ENCODE data around the gene FOXK2. TPM values are rescaled to one million over a fixed set of nuclear protein-coding genes. Genes with fewer than 3 reads are reported as not detected.

The FOXK2 gene
- total RNA-seq, 1 experiment from 2014 or later: 57.7 TPM

GRCh38 chr17:82518826-82519810 lies at the start of gene FOXK2 (continued):
- TF ChIP-seq ZNF532 (CRISPR knock-in tag; IDR thresholded peaks at IDR 0.05; ENCODE audit: borderline replicate concordance) (no peak), ARID4B (CRISPR knock-in tag; IDR thresholded peaks at IDR 0.05; ENCODE audit: borderline replicate concordance) (no peak), ZNF423 (CRISPR knock-in tag; IDR thresholded peaks at IDR 0.05) (no peak), ETV6 (CRISPR knock-in tag; IDR thresholded peaks at IDR 0.05) (no peak), TEAD1 (CRISPR knock-in tag; IDR thresholded peaks at IDR 0.05) (0 out of 2 replicates have a peak, but pooled peaks have one; percentile 47), RORB (CRISPR knock-in tag; IDR thresholded peaks at IDR 0.05) (no peak), NFATC4 (CRISPR knock-in tag; IDR thresholded peaks at IDR 0.05) (no peak), FOXK1 (CRISPR knock-in tag; IDR thresholded peaks at IDR 0.05) (0 out of 2 replicates have a peak, but pooled peaks have one; percentile 60), MXD4 (CRISPR knock-in tag; IDR thresholded peaks at IDR 0.05; ENCODE audit: borderline replicate concordance) (no peak), ZBTB21 (CRISPR knock-in tag; IDR thresholded peaks at IDR 0.05; ENCODE audit: borderline replicate concordance) (no peak), NR1H2 (CRISPR knock-in tag; IDR thresholded peaks at IDR 0.05) (no peak), ZNF396 (CRISPR knock-in tag; IDR thresholded peaks at IDR 0.05; ENCODE audit: borderline replicate concordance) (no peak), ZNF671 (CRISPR knock-in tag; IDR thresholded peaks at IDR 0.05) (no peak), MYBL2 (CRISPR knock-in tag; IDR thresholded peaks at IDR 0.05) (no peak), FOXP1 (CRISPR knock-in tag; IDR thresholded peaks at IDR 0.05; ENCODE audit: borderline replicate concordance) (peak; percentile 76), ESRRA (CRISPR knock-in tag; IDR thresholded peaks at IDR 0.05; ENCODE audit: borderline replicate concordance) (peak; percentile 84; the same call in 1 of the 2 replicates), ZNF138 (CRISPR knock-in tag; conservative IDR thresholded peaks at IDR 0.05) (no peak), USF2 (CRISPR knock-in tag; IDR thresholded peaks at IDR 0.05) (0 out of 2 replicates have a peak, but pooled peaks have one; percentile 23), CREM (CRISPR knock-in tag; IDR thresholded peaks at IDR 0.05) (peak; percentile 81; the same call in 1 of the 2 replicates), FOXP4 (CRISPR knock-in tag; IDR thresholded peaks at IDR 0.05) (no peak), CTCF (IDR thresholded peaks at IDR 0.05) (no peak), PREB (CRISPR knock-in tag; IDR thresholded peaks at IDR 0.05; ENCODE audit: borderline replicate concordance) (peak; percentile 62; the same call in 1 of the 2 replicates)

Data from WTC11 (cell line).